Stomach (tissue), 4 donors: Measurements from ENCODE around the gene TST.

Experiments
- CTCF ChIP-seq, 7 experiments: fragments of 450-650 bp in 4 of 7; fragments of 200-600 bp in 3 of 7; sonication (generic) in 3 of 7; IDR thresholded peaks; one replicate each; pipeline ENCODE4 v1.5.1; 2016 to 2019; ENCODE audit warnings: antibody characterized with exemption in 7 of 7, control low read depth in 2 of 7, mild to moderate bottlenecking in 1 of 7
- EP300 ChIP-seq: sonication (generic); formaldehyde crosslinking; IDR thresholded peaks from one replicate; pipeline ENCODE4 v1.6.1; 2017; ENCODE audit warnings: antibody characterized with exemption
- POLR2A ChIP-seq, 4 donors: fragments of 450-650 bp; IDR thresholded peaks; one replicate each; pipeline ENCODE4 v1.6.1; 2016; ENCODE audit warnings: antibody characterized with exemption in 4 of 4, control low read depth in 2 of 4, mild to moderate bottlenecking in 1 of 4, moderate library complexity in 1 of 4

GRCh38 chr22:37016134-37016910, 2.9 kb downstream of the TST start:
- TF ChIP-seq CTCF (IDR thresholded peaks at IDR 0.05) = no peak
- TF ChIP-seq POLR2A (IDR thresholded peaks at IDR 0.05) = no peak
- TF ChIP-seq EP300 = no peak
